Pons (tissue), 1 donor: ENCODE measurements around the gene DLG5.

Experiments
- DNase-seq: peaks from one replicate; pipeline ENCODE4 v3.0.0-alpha.2; 2016; ENCODE audit warnings: low spot score

The DLG5 gene

GRCh38 chr10:77819210-77820112 lies 107.1 kb downstream of the DLG5 start:
- DNase-seq: no peak

- DNase-seq: no peak
These were observed 108.2 kb downstream of the DLG5 start for GRCh38 chr10:77818378-77818777.

GRCh38 chr10:77817541-77817940 lies 109.0 kb downstream of the DLG5 start:
- DNase-seq: no peak

GRCh38 chr10:77816311-77816710 lies 110.2 kb downstream of the DLG5 start:
- no peak for DNase-seq

- DNase-seq: no peak
These were observed 113.8 kb downstream of the DLG5 start for GRCh38 chr10:77812741-77813140.

- DNase-seq: no peak
These were observed 114.6 kb downstream of the DLG5 start for GRCh38 chr10:77811831-77812430.

- no peak for DNase-seq
These were observed 115.9 kb downstream of the DLG5 start for GRCh38 chr10:77810446-77811335.

GRCh38 chr10:77809336-77809735 lies 117.2 kb downstream of the DLG5 start:
- no peak for DNase-seq

GRCh38 chr10:77807706-77808105 lies 118.8 kb downstream of the DLG5 start:
- no peak for DNase-seq

GRCh38 chr10:77806511-77807157 lies 119.9 kb downstream of the DLG5 start:
- DNase-seq: no peak

GRCh38 chr10:77805676-77806075 lies 120.9 kb downstream of the DLG5 start:
- DNase-seq: no peak

GRCh38 chr10:77804371-77804770 lies 122.2 kb downstream of the DLG5 start:
- DNase-seq: no peak

GRCh38 chr10:77801474-77802161 lies 124.9 kb downstream of the DLG5 start:
- DNase-seq: no peak

GRCh38 chr10:77800738-77801266 lies 125.8 kb downstream of the DLG5 start:
- DNase-seq: no peak

GRCh38 chr10:77800320-77800719 lies 126.2 kb downstream of the DLG5 start:
- DNase-seq: no peak

GRCh38 chr10:77799352-77799751 lies 127.2 kb downstream of the DLG5 start:
- DNase-seq: no peak

GRCh38 chr10:77798940-77799339 lies 127.6 kb downstream of the DLG5 start:
- no peak for DNase-seq

- no peak for DNase-seq
These were observed 130.1 kb downstream of the DLG5 start for GRCh38 chr10:77796311-77796915.

- no peak for DNase-seq
These were observed 131.0 kb downstream of the DLG5 start for GRCh38 chr10:77795426-77796055.
